ENCODE results near the gene LIN7B. TPM values are rescaled to one million over a fixed set of nuclear protein-coding genes. Genes with fewer than 3 reads are reported as not detected.
"Not testable (repeated sequence)": the region's sequence is repeated elsewhere in the genome, so short reads cannot be mapped to it uniquely, and the experiment has no call there.

The LIN7B gene
- total and polyA plus RNA-seq, 9 of the 15 experiments (the other 6 are each of a cell fraction or from before 2014, with no cell fraction given) = 0.89 to 15.7 (median 4.0) TPM

DNA sequence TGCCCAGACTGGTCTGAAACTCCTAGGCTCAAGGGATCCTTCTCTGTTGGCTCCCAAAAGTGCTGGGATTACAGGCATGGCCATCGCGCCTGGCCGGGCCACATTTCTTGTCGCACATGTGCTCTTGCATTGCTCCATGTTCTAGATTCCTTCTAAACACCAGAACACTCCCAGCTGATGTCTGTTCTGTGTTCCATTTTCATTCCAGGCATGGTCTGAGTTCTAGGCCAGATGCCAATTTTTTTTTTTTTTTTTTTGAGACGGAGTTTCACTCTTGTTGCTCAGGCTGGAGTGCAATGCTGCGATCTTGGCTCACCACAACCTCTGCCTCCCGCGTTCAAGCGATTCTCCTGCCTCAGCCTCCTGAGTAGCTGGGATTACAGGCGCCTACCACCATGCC is 7.7 kb downstream of the LIN7B start:
- POLR2A ChIA-PET; BruUV-seq (replicated peaks); H4K20me1 ChIP-seq (replicated peaks; ENCODE audit: control insufficient read depth, insufficient read depth, low read length); H3K9me1 ChIP-seq (ENCODE audit: control insufficient read depth, insufficient read depth, low read length); H3K4me2 ChIP-seq (ENCODE audit: insufficient read depth, low read length); H3K27me3 ChIP-seq (ENCODE audit: control insufficient read depth in 2 of 2, insufficient read depth in 2 of 2, low read length in 2 of 2); ATAC-seq; H3K27ac ChIP-seq (ENCODE audit: extremely low read depth, low read depth, low read length); DNase-seq (ENCODE audit: extremely low read depth in 1 of 4, low spot score in 3 of 4); CTCF ChIA-PET (ENCODE audit: low intra/inter-chr PET ratio); H3K9me3 ChIP-seq (replicated peaks; ENCODE audit: control insufficient read depth, insufficient read depth, low read depth, low read length); H3K4me3 ChIP-seq; in situ Hi-C loops (cut with MboI); H3K36me3 ChIP-seq (ENCODE audit: control insufficient read depth, insufficient read depth, low read length); FAIRE-seq; H3K9ac ChIP-seq (ENCODE audit: insufficient read depth in 1 of 2, low read depth in 2 of 2, low read length in 2 of 2); H2AFZ ChIP-seq (ENCODE audit: low read depth, low read length); intact Hi-C loops (cut with micrococcal nuclease): not testable (repeated sequence)
- H3K4me1 ChIP-seq (replicated peaks in 1 of 2; ENCODE audit: control insufficient read depth in 2 of 2, insufficient read depth in 2 of 2, low read length in 2 of 2) = peaks cover 14 to 49% of the 10 kb centered on the region in 2 experiments
- WGBS (ENCODE audit: insufficient coverage, low coverage, missing lambda C conversion rate) = 81% methylated on average over 5 of the region's 10 CpGs
- TF ChIP-seq NFIC (IDR thresholded peaks at IDR 0.05) (peak; percentile 53), ZNF384 (IDR thresholded peaks at IDR 0.05; ENCODE audit: low read depth, low read length) (0 out of 2 replicates have a peak, but pooled peaks have one; percentile 23)
- H3K79me2 ChIP-seq (ENCODE audit: control insufficient read depth, insufficient read depth, low read length) = peaks cover 14% of the 10 kb centered on the region; the same call in 2 of the 3 replicates

DNA sequence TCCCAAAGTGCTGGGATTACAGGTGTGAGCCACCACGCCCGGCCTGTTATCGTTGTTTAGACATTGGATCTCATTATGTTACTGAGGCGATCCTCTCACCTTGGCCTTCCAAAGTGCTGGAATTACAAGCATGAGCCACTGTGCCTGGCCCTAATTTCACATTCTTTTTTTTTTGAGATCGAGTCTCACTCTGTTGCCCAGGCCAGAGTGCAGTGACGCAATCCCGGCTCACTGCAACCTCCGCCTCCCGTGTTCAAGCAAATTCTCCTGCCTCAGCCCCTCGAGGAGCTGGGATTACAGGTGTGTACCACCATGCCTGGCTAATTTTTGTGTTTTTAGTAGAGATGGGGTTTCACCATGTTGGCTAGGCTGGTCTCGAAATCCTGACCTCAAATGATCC is 9.1 kb downstream of the LIN7B start:
- intact Hi-C loops (cut with micrococcal nuclease); H3K4me3 ChIP-seq; H3K36me3 ChIP-seq (ENCODE audit: control insufficient read depth, insufficient read depth, low read length); H3K27ac ChIP-seq (ENCODE audit: extremely low read depth, low read depth, low read length); ATAC-seq; FAIRE-seq; BruUV-seq (replicated peaks); H4K20me1 ChIP-seq (replicated peaks; ENCODE audit: control insufficient read depth, insufficient read depth, low read length); H2AFZ ChIP-seq (ENCODE audit: low read depth, low read length); H3K79me2 ChIP-seq (ENCODE audit: control insufficient read depth, insufficient read depth, low read length); H3K9me1 ChIP-seq (ENCODE audit: control insufficient read depth, insufficient read depth, low read length); H3K27me3 ChIP-seq (ENCODE audit: control insufficient read depth in 2 of 2, insufficient read depth in 2 of 2, low read length in 2 of 2); H3K9ac ChIP-seq (ENCODE audit: insufficient read depth in 1 of 2, low read depth in 2 of 2, low read length in 2 of 2); in situ Hi-C loops (cut with MboI); DNase-seq (ENCODE audit: extremely low read depth in 1 of 4, low spot score in 3 of 4); H3K4me2 ChIP-seq (ENCODE audit: insufficient read depth, low read length); POLR2A ChIA-PET; H3K9me3 ChIP-seq (replicated peaks; ENCODE audit: control insufficient read depth, insufficient read depth, low read depth, low read length); CTCF ChIA-PET (ENCODE audit: low intra/inter-chr PET ratio); TF ChIP-seq CEBPG (tag; conservative IDR thresholded peaks at IDR 0.05 in 1 of 2, IDR thresholded peaks at IDR 0.05 in 1 of 2): not testable (repeated sequence)
- 87% methylated on average over 11 of the region's 11 CpGs for WGBS (ENCODE audit: insufficient coverage, low coverage, missing lambda C conversion rate)
- H3K4me1 ChIP-seq (replicated peaks in 1 of 2; ENCODE audit: control insufficient read depth in 2 of 2, insufficient read depth in 2 of 2, low read length in 2 of 2) = peaks cover 6 to 42% of the 10 kb centered on the region in 2 experiments
- TF ChIP-seq CEBPB (tag; IDR thresholded peaks at IDR 0.05) (peak; percentile 42; the same call in 1 of the 2 replicates), CEBPG (CRISPR knock-in tag; IDR thresholded peaks at IDR 0.05) (peak; percentile 11; the same call in 1 of the 2 replicates)
